Neural cell (in vitro differentiated cells): ENCODE measurements around the gene ATMIN.

Experiments used
- EP300 ChIP-seq: fragments of 450-650 bp; conservative IDR thresholded peaks from 2 replicates; pipeline ENCODE4 v1.6.1; 2014; ENCODE audit warnings: antibody characterized with exemption, mild to moderate bottlenecking, moderate library complexity; ENCODE audit not compliant: poor library complexity, severe bottlenecking
- EZH2 ChIP-seq: fragments of 200-600, 300-800 bp; shearing (Covaris generic), sonication (generic); IDR thresholded peaks from 2 replicates; pipeline ENCODE4 v1.6.1; 2014; ENCODE audit warnings: antibody characterized with exemption, low read length, borderline replicate concordance, mild to moderate bottlenecking; ENCODE audit not compliant: insufficient read depth, poor library complexity, severe bottlenecking
- MXI1 ChIP-seq: fragments of 450-650 bp; conservative IDR thresholded peaks from 2 replicates; pipeline ENCODE4 v1.6.1; 2014; ENCODE audit warnings: antibody characterized with exemption, mild to moderate bottlenecking; ENCODE audit not compliant: poor library complexity, severe bottlenecking
- POLR2AphosphoS5 ChIP-seq: IDR thresholded peaks from 2 replicates; pipeline ENCODE4 v1.6.1; 2012
- RAD21 ChIP-seq: fragments of 450-650 bp; conservative IDR thresholded peaks from 2 replicates; pipeline ENCODE4 v1.6.1; 2014; ENCODE audit warnings: antibody characterized with exemption, mild to moderate bottlenecking, moderate library complexity
- SMC3 ChIP-seq: fragments of 450-650 bp; conservative IDR thresholded peaks from 2 replicates; pipeline ENCODE4 v1.6.1; 2014; ENCODE audit warnings: antibody characterized with exemption, mild to moderate bottlenecking, moderate library complexity; ENCODE audit not compliant: poor library complexity
- TAF1 ChIP-seq: IDR thresholded peaks from 2 replicates; pipeline ENCODE4 v1.6.1; 2012; ENCODE audit warnings: low read depth
- TF ChIP-seq, protein P1 (sequence below): fragments of 450-650 bp; IDR thresholded peaks from 2 replicates; pipeline ENCODE4 v1.5.1; 2014; ENCODE audit warnings: antibody characterized with exemption, mild to moderate bottlenecking, moderate library complexity; ENCODE audit not compliant: poor library complexity, severe bottlenecking
- TF ChIP-seq, protein P2 (sequence below): IDR thresholded peaks from 2 replicates; pipeline ENCODE4 v1.6.1; 2012; ENCODE audit warnings: borderline replicate concordance

DNA sequence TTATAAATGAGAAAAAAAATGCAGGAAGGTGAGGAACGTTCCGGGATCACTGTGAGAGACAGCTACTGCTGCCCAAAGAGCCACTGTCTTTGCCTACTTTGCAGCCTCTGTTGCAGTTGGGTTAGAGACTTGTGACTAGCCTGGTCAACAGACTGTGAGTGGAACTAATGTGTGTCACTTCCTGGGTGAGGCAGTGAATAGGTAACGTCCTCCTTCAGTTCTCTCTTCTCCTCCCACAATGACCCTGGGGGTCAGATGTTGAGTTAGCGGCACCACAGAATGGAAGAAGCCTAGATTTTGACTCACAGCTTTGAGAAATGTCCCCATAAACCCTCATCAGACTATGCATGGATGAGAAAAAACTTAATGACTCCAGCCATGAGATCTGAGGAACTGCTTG is 36.2 kb downstream of the ATMIN start:
- TF ChIP-seq, protein P1, sequence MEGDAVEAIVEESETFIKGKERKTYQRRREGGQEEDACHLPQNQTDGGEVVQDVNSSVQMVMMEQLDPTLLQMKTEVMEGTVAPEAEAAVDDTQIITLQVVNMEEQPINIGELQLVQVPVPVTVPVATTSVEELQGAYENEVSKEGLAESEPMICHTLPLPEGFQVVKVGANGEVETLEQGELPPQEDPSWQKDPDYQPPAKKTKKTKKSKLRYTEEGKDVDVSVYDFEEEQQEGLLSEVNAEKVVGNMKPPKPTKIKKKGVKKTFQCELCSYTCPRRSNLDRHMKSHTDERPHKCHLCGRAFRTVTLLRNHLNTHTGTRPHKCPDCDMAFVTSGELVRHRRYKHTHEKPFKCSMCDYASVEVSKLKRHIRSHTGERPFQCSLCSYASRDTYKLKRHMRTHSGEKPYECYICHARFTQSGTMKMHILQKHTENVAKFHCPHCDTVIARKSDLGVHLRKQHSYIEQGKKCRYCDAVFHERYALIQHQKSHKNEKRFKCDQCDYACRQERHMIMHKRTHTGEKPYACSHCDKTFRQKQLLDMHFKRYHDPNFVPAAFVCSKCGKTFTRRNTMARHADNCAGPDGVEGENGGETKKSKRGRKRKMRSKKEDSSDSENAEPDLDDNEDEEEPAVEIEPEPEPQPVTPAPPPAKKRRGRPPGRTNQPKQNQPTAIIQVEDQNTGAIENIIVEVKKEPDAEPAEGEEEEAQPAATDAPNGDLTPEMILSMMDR, result no peak
- TF ChIP-seq EP300, result no peak
- TF ChIP-seq EZH2, result no peak
- TF ChIP-seq, protein P2, sequence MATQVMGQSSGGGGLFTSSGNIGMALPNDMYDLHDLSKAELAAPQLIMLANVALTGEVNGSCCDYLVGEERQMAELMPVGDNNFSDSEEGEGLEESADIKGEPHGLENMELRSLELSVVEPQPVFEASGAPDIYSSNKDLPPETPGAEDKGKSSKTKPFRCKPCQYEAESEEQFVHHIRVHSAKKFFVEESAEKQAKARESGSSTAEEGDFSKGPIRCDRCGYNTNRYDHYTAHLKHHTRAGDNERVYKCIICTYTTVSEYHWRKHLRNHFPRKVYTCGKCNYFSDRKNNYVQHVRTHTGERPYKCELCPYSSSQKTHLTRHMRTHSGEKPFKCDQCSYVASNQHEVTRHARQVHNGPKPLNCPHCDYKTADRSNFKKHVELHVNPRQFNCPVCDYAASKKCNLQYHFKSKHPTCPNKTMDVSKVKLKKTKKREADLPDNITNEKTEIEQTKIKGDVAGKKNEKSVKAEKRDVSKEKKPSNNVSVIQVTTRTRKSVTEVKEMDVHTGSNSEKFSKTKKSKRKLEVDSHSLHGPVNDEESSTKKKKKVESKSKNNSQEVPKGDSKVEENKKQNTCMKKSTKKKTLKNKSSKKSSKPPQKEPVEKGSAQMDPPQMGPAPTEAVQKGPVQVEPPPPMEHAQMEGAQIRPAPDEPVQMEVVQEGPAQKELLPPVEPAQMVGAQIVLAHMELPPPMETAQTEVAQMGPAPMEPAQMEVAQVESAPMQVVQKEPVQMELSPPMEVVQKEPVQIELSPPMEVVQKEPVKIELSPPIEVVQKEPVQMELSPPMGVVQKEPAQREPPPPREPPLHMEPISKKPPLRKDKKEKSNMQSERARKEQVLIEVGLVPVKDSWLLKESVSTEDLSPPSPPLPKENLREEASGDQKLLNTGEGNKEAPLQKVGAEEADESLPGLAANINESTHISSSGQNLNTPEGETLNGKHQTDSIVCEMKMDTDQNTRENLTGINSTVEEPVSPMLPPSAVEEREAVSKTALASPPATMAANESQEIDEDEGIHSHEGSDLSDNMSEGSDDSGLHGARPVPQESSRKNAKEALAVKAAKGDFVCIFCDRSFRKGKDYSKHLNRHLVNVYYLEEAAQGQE, result no peak
- no peak for TF ChIP-seq TAF1
- no peak for TF ChIP-seq SMC3
- TF ChIP-seq POLR2AphosphoS5, result no peak
- TF ChIP-seq MXI1, result no peak
- TF ChIP-seq RAD21, result no peak
